Endodermal cell (in vitro differentiated cells): ENCODE data around the gene EXD3. TPM values are rescaled to one million over a fixed set of nuclear protein-coding genes. Genes with fewer than 3 reads are reported as not detected.
"Not testable (repeated sequence)": the region's sequence is repeated elsewhere in the genome, so short reads cannot be mapped to it uniquely, and the experiment has no call there.

Source experiments
- DNase-seq: peaks from one replicate; pipeline ENCODE4 v3.0.0-alpha.2; 2017
- H3K27ac ChIP-seq: 2 replicates; pipeline ENCODE4 v1.5.1; 2013; ENCODE audit warnings: mild to moderate bottlenecking, low read depth, low read length, moderate library complexity
- H3K27me3 ChIP-seq: 2 replicates; pipeline ENCODE4 v1.6.1; 2013; ENCODE audit warnings: mild to moderate bottlenecking, low read length, moderate library complexity; ENCODE audit not compliant: insufficient read depth, control insufficient read depth, poor library complexity, severe bottlenecking
- H3K36me3 ChIP-seq: 2 replicates; pipeline ENCODE4 v1.7.0; 2013; ENCODE audit warnings: mild to moderate bottlenecking, low read length, moderate library complexity; ENCODE audit not compliant: control insufficient read depth, insufficient read depth
- H3K4me1 ChIP-seq: one replicate; pipeline ENCODE4 v1.7.0; 2013; ENCODE audit warnings: low read length; ENCODE audit not compliant: control insufficient read depth, insufficient read depth
- H3K4me3 ChIP-seq: 2 replicates; pipeline ENCODE4 v1.5.1; 2013; ENCODE audit warnings: mild to moderate bottlenecking, low read length, moderate library complexity
- H3K9ac ChIP-seq: 2 replicates; pipeline ENCODE4 v1.6.1; 2013; ENCODE audit warnings: mild to moderate bottlenecking, low read length, moderate library complexity; ENCODE audit not compliant: poor library complexity, severe bottlenecking; ENCODE audit errors: extremely low read depth
- H3K9me3 ChIP-seq: 2 replicates; pipeline ENCODE4 v1.6.1; 2013; ENCODE audit warnings: mild to moderate bottlenecking, low read length, moderate library complexity; ENCODE audit not compliant: control insufficient read depth
- H3K27ac Mint-ChIP-seq: 2 replicates; pipeline ENCODE4 v1.8.0; 2020; ENCODE audit warnings: mixed read lengths
- H3K27me3 Mint-ChIP-seq: 2 replicates; pipeline ENCODE4 v1.8.0; 2021; ENCODE audit warnings: mild to moderate bottlenecking, mixed read lengths; ENCODE audit not compliant: insufficient read depth
- H3K36me3 Mint-ChIP-seq: 2 replicates; pipeline ENCODE4 v1.8.0; 2020; ENCODE audit warnings: low read depth, mixed read lengths
- H3K4me1 Mint-ChIP-seq: 2 replicates; pipeline ENCODE4 v1.8.0; 2020; ENCODE audit warnings: mixed read lengths
- H3K4me3 Mint-ChIP-seq: 2 replicates; pipeline ENCODE4 v1.8.0; 2020; ENCODE audit warnings: mild to moderate bottlenecking, moderate library complexity, mixed read lengths
- H3K9me3 Mint-ChIP-seq: 2 replicates; pipeline ENCODE4 v1.8.0; 2020; ENCODE audit warnings: mild to moderate bottlenecking, mixed read lengths
- WGBS, 2 experiments: methylation state at CpG; one replicate each; pipeline versions ENCODE4 v1.1.5 to v1.1.7; 2013; ENCODE audit warnings: missing lambda C conversion rate in 2 of 2, mixed read lengths in 1 of 2; ENCODE audit not compliant: insufficient coverage in 1 of 2, insufficient read length in 1 of 2; 5-methylcytosine and 5-hydroxymethylcytosine counted together
- total RNA-seq, 2 donors: library from RNA; stranded (reverse); fragmentation: NEBNext Ultra II Directional in 1 of 2; extraction: Animal tissue kit (Norgen Biotek cat#: 25700) in 1 of 2; gene quantifications; 2 replicates in 1 of 2; 3 replicates in 1 of 2; pipeline ENCODE4 v1.2.1, GENCODE V29; 2021
- TF ChIP-seq, protein P1 (sequence below): fragments of 200-600 bp; sonication (generic); conservative IDR thresholded peaks from 2 replicates; pipeline ENCODE4 v1.5.0; 2021; ENCODE audit warnings: antibody characterized with exemption, mild to moderate bottlenecking

EXD3 gene
- total RNA-seq, 2 donors from 2014 or later: 15.5 to 31.0 TPM

DNA sequence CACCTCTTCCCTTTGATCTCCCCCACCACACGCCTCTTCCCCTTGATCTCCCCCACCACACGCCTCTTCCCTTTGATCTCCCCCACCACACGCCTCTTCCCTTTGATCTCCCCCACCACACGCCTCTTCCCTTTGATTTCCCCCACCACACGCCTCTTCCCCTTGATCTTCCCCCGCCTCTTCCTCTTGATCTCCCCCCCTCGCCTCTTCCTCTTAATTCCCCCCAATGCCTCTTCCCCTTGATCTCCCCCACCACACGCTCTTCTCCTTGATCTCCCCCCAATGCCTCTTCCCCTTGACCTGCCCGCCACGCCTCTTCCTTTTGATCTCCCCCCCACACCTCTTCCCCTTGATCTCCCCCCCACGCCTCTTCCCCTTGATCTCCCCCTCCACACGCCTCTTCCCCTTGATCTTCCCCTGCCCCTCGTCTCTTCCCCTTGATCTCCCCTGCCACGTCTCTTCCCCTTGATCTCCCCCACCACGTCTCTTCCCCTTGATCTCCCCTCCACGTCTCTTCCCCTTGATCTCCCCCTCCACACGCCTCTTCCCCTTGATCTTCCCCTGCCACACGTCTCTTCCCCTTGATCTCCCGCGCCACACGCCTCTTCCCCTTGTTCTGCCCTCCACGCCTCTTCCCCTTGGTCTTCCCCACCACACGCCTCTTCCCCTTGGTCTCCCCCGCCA, 27.7 kb upstream of the EXD3 start:
- not testable (repeated sequence) for H3K36me3 Mint-ChIP-seq, H3K4me1 Mint-ChIP-seq, H3K27me3 Mint-ChIP-seq, H3K4me3 ChIP-seq, H3K27ac Mint-ChIP-seq, H3K4me1 ChIP-seq, H3K4me3 Mint-ChIP-seq, H3K27me3 ChIP-seq, DNase-seq, H3K9me3 ChIP-seq, H3K9me3 Mint-ChIP-seq, H3K9ac ChIP-seq, H3K27ac ChIP-seq
- H3K36me3 ChIP-seq: peaks cover 11% of the 10 kb centered on the region
- WGBS, 2 experiments: 91 to 100% methylated on average over 1 to 17 of the region's 24 CpGs

DNA sequence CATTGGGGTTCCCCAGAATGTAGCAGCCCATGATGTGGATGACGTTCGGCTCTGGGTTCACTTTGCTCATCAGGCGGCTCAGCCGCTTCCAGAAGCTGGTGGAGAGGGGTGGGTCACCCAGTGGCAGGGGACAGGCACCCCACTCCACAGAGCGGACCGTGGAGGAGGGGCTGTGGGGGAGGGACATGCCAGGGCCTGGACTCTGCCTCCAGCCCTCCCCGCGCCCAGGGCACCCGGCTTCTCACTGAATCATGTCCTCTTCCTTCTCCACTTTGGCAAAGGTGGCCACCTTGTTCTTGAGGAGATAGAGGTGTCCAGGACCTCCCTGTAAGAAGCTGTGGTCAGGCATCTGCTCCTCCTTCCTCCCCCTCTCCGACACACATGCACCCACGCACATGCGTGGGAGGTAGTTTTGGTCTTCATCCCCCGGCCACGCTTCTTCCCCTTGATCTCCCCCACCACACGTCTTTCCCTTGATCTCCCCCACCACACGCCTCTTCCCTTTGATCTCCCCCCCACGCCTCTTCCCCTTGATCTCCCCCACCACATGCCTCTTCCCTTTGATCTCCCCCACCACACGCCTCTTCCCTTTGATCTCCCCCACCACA, 27.1 kb upstream of the EXD3 start:
- DNase-seq: no peak
- no peak overlapping the region for H3K4me3 ChIP-seq
- H3K9ac ChIP-seq: no peak overlapping the region
- Mint-ChIP-seq H3K27ac (no peak overlapping the region), H3K9me3 (no peaks in the 10 kb centered on the region), H3K27me3 (no peaks in the 10 kb centered on the region), H3K4me1 (peaks cover 3% of the 10 kb centered on the region), H3K36me3 (peaks cover 7% of the 10 kb centered on the region), H3K4me3 (no peak overlapping the region)
- peaks cover 11% of the 10 kb centered on the region for H3K36me3 ChIP-seq
- H3K9me3 ChIP-seq: no peaks in the 10 kb centered on the region
- no peak overlapping the region for H3K27ac ChIP-seq
- no peaks in the 10 kb centered on the region for H3K27me3 ChIP-seq
- 80 to 97% methylated on average over 2 to 17 of the region's 18 CpGs for WGBS, 2 experiments
- TF ChIP-seq, protein P1, sequence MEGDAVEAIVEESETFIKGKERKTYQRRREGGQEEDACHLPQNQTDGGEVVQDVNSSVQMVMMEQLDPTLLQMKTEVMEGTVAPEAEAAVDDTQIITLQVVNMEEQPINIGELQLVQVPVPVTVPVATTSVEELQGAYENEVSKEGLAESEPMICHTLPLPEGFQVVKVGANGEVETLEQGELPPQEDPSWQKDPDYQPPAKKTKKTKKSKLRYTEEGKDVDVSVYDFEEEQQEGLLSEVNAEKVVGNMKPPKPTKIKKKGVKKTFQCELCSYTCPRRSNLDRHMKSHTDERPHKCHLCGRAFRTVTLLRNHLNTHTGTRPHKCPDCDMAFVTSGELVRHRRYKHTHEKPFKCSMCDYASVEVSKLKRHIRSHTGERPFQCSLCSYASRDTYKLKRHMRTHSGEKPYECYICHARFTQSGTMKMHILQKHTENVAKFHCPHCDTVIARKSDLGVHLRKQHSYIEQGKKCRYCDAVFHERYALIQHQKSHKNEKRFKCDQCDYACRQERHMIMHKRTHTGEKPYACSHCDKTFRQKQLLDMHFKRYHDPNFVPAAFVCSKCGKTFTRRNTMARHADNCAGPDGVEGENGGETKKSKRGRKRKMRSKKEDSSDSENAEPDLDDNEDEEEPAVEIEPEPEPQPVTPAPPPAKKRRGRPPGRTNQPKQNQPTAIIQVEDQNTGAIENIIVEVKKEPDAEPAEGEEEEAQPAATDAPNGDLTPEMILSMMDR: no peak
- H3K4me1 ChIP-seq: peaks cover 4% of the 10 kb centered on the region

DNA sequence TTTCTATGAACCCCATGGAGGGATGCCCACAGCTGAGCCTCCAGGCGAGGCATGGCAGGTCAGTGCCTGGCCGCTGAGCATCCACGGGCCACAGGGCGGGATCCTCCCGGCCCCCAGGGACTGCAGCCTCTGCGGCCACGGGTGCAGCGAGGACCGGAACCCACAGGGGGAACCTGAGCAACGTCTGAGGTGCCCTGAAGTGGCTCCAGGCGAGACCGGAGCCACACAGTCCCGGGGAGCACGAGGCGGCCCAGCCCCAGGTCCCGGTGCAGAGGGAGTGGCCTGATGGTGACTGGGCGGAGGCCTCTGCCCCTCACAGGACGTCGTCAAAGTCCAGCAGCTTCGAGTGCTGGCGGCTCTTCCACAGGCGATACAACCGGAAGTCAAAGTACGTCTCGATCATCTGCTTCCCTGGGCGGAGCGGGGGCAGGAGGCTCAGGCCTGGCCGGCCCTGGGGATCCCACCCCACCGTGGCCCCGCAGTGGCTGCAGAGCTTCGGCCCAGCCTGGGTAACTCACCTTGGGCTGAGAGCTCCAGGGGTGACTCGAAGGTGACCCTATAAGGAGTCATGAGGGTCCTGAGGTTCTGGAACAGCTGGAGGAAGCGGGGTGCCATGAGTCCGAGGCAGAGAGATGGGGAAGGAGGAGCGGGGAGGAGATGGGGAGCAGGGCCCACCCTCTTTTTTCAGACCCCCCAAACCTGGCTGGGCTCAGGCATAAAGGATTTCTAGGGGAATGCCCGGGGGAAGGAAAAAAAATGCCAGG, 26.3 kb upstream of the EXD3 start:
- H3K4me3 ChIP-seq: no peak overlapping the region
- no peaks in the 10 kb centered on the region for H3K4me1 ChIP-seq
- peaks cover 11% of the 10 kb centered on the region for H3K36me3 ChIP-seq
- Mint-ChIP-seq H3K4me1 (peaks cover 3% of the 10 kb centered on the region), H3K4me3 (no peak overlapping the region), H3K27me3 (peaks cover 1% of the 10 kb centered on the region), H3K27ac (no peak overlapping the region), H3K9me3 (no peaks in the 10 kb centered on the region), H3K36me3 (peaks cover 7% of the 10 kb centered on the region)
- no peaks in the 10 kb centered on the region for H3K27me3 ChIP-seq
- 91 to 94% methylated on average over 28 to 36 of the region's 36 CpGs for WGBS, 2 experiments
- no peak overlapping the region for H3K27ac ChIP-seq
- TF ChIP-seq, protein P1: no peak
- H3K9me3 ChIP-seq: no peaks in the 10 kb centered on the region
- H3K9ac ChIP-seq: no peak overlapping the region
- no peak for DNase-seq
